Measurements from ENCODE around the gene RNU6-9. TPM values are rescaled to one million over a fixed set of nuclear protein-coding genes. Genes with fewer than 3 reads are reported as not detected.

The RNU6-9 gene
- total and polyA plus RNA-seq, 2 of the 13 experiments (the other 11 are each of a cell fraction or from before 2014, with no cell fraction given), result under 0.01 TPM; not detected in 1

DNA sequence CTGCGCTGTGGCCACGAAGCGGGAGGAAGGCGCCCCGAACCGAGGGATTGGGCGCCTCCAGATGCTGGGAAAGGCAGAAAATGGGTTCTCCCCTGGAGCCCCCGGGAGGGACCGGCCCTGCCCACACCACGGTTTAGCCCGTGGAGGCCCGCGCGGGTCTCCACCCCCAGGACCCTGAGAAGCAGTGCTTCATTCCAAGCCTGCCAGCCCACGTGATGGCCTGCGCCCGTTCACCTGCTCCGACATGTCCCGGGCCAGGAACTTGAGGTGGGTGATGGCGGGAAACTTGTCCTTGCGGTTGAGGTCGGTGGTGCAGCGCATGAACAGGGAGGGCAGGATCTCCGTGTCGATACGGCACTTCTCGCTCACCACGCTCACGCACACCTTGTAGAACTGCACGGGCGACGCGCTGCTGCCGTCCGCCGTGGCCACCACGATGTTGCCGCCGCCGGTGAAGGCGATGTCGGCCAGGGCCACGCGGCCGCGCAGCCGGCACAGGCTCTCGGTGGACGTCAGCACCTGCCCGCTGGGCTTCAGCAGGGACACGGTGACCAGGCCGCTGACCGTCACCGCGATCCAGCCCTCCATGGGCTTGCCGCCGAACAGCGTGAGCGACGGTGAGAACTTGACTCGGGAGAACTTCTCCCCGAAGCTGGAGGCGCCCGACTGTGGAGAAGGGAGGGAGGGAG lies 7.6 kb upstream of the RNU6-9 start:
- ChIA-PET POLR2A (no interaction called here), CTCF (ENCODE audit: low intra/inter-chr PET ratio, low total read pairs) (no interaction called here)
- Histone ChIP-seq H3K27ac (ENCODE audit: extremely low read length, insufficient read depth, low read length) (no peak overlapping the region), H3K79me2 (ENCODE audit: insufficient read depth, low read length) (no peaks in the 10 kb centered on the region), H2AFZ (ENCODE audit: low read length) (no peak overlapping the region), H4K20me1 (ENCODE audit: insufficient read depth, low read length) (no peaks in the 10 kb centered on the region; the same call in 1 of the 2 replicates), H3K4me3 (replicated peaks in 1 of 3; ENCODE audit: insufficient read depth in 1 of 3, low read depth in 2 of 3, low read length in 3 of 3) (no peak overlapping the region), H3K4me1 (ENCODE audit: insufficient read depth, low read length) (peaks cover 9% of the 10 kb centered on the region), H3K9me3 (ENCODE audit: low read length) (no peaks in the 10 kb centered on the region), H3K36me3 (replicated peaks in 1 of 2; ENCODE audit: control insufficient read depth in 1 of 2, insufficient read depth in 2 of 2, low read length in 2 of 2) (peaks cover 24 to 42% of the 10 kb centered on the region in 2 experiments; a peak in 4 of 5 replicates), H3K9ac (ENCODE audit: insufficient read depth, low read depth, low read length) (no peak overlapping the region), H3K4me2 (ENCODE audit: low read depth, low read length) (no peak overlapping the region), H3K27me3 (ENCODE audit: control insufficient read depth in 1 of 2, insufficient read depth in 2 of 2, low read length in 2 of 2) (no peaks in the 10 kb centered on the region)
- no peak for DNase-seq (ENCODE audit: low spot score)
- BruUV-seq (replicated peaks), result no TSS peak
- no peak for FAIRE-seq
- intact Hi-C loops (cut with micrococcal nuclease; ENCODE audit: unreplicated experiment), result no loop called here
- WGBS (ENCODE audit: low lambda C conversion rate), result 98% methylated on average over 47 of the region's 64 CpGs
- TF ChIP-seq CEBPB (IDR thresholded peaks at IDR 0.05; ENCODE audit: borderline replicate concordance, low read depth, low read length) (no peak), NFRKB (IDR thresholded peaks at IDR 0.05) (no peak), MTA1 (CRISPR knock-in tag; IDR thresholded peaks at IDR 0.05; ENCODE audit: borderline replicate concordance) (no peak), AGO2 (optimal IDR thresholded peaks at IDR 0.05; ENCODE audit: low read depth, low read length) (peak; percentile 78), GABPB1 (CRISPR knock-in tag; IDR thresholded peaks at IDR 0.05) (no peak), ARNTL (CRISPR knock-in tag; IDR thresholded peaks at IDR 0.05) (no peak), ZBTB38 (CRISPR knock-in tag; IDR thresholded peaks at IDR 0.05) (0 out of 2 replicates have a peak, but pooled peaks have one; percentile 16), ZNF747 (CRISPR knock-in tag; IDR thresholded peaks at IDR 0.05; ENCODE audit: borderline replicate concordance) (no peak), CBX2 (IDR thresholded peaks at IDR 0.05; ENCODE audit: low read depth, low read length) (no peak), CBX2 (CRISPR knock-in tag; IDR thresholded peaks at IDR 0.05; ENCODE audit: low read depth) (no peak), SPEN (CRISPR knock-in tag; IDR thresholded peaks at IDR 0.05; ENCODE audit: low read depth) (no peak), RBFOX2 (IDR thresholded peaks at IDR 0.05; ENCODE audit: low read depth, low read length) (peak; percentile 68)
- TF ChIP-seq, protein P1, sequence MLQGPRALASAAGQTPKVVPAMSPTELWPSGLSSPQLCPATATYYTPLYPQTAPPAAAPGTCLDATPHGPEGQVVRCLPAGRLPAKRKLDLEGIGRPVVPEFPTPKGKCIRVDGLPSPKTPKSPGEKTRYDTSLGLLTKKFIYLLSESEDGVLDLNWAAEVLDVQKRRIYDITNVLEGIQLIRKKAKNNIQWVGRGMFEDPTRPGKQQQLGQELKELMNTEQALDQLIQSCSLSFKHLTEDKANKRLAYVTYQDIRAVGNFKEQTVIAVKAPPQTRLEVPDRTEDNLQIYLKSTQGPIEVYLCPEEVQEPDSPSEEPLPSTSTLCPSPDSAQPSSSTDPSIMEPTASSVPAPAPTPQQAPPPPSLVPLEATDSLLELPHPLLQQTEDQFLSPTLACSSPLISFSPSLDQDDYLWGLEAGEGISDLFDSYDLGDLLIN (CRISPR knock-in tag; IDR thresholded peaks at IDR 0.05; ENCODE audit: borderline replicate concordance), result no peak
- in situ Hi-C loops (cut with HindIII; ENCODE audit: extremely low pct_ligation_motif_present, low pct_unique_long_range_greater_than_20kb), result no loop called here
- no peak for ATAC-seq

Data from HepG2 (cell line).